Stimulated activated CD4-positive, alpha-beta T cell treated with anti-CD3 and anti-CD28 coated beads, Interleukin-1b, Interleukin-23, amount 100 ng/mL, for 4 hours (primary cell): ENCODE data around the gene AGBL4.

Source experiments
- DNase-seq, 2 donors: peaks; one replicate each; pipeline ENCODE4 v3.0.0-alpha.2; 2020; ENCODE audit warnings: low read depth in 2 of 2

AGBL4 gene

DNA sequence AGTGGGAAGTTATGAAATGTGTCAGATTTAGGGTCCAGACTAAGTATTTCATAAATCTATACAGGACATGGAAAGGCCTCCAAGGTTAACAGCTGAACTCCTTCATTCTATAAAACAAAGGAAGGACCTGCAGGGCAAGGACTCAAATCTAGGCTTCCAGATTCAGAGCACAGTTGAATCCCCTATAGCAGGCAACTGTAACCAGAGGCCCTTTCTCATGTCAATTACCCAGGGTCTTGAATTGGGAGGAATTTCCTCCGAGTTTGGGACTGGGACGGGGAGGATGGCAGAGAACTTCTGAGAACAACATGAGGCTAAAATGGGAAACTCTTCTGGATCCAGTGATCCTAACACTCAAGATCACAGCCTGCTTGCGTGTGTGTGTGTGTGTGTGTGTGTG, 1134.1 kb downstream of the AGBL4 start:
- no peak for DNase-seq

GRCh38 chr1:48889082-48889481, 1134.7 kb downstream of the AGBL4 start:
- no peak for DNase-seq

DNA sequence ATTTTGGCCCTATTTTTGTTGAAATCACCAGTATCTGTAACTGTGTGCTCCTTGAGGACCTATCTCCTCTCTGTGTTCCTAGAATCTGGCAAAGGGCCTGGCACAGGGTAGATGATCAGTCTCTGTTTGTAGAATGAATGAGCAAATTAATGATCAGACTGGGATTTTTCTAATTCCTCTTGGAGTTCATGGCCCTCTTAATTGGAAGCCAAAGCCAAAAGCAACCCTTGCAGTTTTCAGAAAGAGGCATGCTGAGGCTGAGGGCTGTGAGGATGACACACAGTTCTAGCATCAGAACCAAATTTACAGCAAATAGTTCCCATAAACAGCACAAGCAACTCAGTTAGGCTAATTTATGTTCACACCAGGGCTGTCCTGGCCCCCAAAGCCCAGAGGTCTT, 1136.0 kb downstream of the AGBL4 start:
- no peak for DNase-seq

- no peak for DNase-seq
Measured at GRCh38 chr1:48882020-48882419, 1141.7 kb downstream of the AGBL4 start.

- no peak for DNase-seq
Measured at GRCh38 chr1:48878191-48878940, 1145.4 kb downstream of the AGBL4 start.

- no peak for DNase-seq
Measured at GRCh38 chr1:48876330-48876785, 1147.4 kb downstream of the AGBL4 start.

DNA sequence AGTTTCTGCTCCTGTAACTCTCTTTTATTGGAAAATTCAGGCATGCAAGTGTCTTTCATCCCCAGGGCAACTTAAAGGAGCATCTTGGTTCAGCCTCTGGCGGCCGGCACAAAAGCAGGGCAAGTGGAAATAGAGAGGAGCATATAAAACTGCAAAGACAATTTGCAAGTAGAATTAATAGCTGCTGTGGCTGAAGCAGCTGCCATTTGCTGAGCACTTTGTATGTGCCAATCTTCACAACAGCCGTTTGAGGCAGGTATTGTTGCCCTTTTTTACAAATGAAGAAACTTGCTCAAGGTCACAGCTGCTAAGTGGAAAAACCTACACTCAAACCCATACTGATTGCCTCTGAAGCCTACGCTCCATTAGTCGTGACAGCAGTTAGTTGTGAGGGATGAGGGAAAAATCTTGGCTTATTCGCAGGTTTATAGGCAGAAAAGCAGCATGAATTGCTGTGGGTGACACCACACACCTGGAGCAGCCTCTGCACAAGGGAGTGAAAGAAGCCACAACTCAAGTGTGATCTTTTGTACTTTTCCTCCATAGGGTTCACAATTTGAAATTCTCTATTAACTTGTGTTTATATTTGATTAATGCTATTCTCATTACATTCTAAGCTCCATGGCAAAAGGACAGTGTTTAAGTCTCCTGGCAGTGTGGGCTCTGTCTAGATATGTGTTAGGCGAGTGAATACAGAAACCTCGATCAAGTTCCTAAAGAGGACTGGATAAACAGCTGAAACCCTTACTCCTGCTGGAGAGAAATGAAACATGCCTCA, 1148.0 kb downstream of the AGBL4 start:
- DNase-seq: no peak

DNA sequence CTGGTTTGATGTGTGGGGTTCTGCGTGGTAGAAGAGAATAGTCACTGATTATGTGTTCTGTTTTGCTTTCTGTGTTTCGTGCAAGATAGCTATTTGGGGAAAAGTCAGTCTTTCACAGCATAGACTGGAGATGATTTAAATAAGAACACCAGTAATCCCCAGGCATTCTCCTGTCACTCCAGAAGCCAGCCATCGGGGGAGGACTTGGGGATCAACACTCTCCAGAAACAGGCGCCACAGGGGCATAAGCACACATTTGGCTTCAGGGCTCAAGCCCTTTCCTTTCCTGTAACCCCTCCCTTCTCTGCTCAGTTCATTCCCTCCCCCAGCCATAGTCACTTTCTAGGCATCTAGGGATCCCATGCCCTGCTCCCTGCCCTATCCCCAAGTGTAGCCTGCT, 1149.8 kb downstream of the AGBL4 start:
- no peak for DNase-seq

DNA sequence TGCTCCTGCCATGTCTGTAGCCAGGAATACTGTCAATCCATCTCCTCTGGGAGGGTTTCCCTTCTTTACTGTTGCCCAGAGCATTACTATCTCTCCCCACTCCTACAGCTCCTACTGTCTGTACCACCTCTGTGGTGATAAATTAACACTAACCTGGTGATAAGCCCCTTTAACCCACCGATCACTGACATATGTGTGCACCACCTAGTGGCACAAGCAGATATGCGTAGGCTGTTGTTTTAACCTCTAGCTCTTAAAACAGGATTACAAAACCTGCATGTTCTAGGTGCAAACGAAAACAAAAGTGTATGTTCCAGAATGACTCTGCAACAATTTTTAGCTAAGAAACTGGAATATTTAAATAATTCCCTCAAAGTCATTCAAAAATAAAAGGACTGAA, 1153.2 kb downstream of the AGBL4 start:
- DNase-seq: no peak

DNA sequence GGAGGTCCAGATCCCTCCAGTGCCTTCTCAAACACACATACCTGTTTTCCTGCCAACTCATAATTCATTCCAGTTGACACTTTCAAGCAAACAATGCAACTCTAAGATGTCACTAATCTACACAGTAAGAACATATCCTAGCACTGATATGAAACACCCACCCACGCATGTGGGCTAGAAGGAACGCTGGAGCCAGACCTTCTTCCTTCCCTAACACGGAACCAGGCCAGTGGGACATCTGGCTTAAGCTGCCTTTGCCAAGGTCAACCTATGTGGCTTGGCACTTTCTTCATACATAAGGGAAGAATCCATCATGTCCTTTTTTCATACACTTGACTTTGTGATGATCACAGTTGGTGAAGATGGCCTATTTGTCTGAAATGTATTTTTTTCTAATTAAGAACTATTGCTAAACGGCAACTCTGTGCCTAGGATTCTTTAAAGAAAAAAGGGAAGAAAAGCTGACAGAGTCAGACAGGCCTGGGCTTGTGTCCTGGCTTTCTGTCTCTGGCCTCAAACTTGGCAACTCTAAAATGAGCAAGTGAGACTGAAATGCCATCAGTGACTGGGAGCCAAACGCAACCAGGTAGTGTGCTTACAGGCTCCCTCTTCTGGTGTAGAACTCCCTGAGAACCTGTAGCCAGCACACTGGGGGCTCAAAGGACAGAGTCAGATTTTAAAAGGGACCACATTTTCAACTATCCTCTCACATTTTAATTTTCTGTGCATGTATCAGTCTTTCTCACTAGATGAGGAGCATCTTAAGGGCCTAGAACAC, 1154.4 kb downstream of the AGBL4 start:
- no peak for DNase-seq

GRCh38 chr1:48864913-48865312, 1158.8 kb downstream of the AGBL4 start:
- DNase-seq: no peak

DNA sequence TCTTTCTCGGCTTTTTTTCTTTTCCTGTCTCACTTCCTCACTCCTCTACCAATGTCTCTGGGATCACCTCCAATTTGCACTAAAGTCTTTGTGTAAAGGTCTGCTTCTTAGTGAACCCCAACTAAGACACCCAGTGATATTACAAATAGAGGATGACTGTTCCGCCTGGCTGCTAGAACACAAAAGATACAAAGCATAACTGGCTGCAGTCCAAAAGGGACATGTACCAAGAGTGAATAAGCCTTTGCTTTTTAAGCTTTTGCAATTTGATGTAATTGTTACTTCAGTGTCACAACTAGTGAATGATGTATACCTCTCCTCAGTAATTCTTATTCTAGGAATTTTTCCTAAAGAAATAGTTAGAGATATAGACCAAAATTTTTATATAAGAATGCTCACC, 1164.3 kb downstream of the AGBL4 start:
- no peak for DNase-seq

DNA sequence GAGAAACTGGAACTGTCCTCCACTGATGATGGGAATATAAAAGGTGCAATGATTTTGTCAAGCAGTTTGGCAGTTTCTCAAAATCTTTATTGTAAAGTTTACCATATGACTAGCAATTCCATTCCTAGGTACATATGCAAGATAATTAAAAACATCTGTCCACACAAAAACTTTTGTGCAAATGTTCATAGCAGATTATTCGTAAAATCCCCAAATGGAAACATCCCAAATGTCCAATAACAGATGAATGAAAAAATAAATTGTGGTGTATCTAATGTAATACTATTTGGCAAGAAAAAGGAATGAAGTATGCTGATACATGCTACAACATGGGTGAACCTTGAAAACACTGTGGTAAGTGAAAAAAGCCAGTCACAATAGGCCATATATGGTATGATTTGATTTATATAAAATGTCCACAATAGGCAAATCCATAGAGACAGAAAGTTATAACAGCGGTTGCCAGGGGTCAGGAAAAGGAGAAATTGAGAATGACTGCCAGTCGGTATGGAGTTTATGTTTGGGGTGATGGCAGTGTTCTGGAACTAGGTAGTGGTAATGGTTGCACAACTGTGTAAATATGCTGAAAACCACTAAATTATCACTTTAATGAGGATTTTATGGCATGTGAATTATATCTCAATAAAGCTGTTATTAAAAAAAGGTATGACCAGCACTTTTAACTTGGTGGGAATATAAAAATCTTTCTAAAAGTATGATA, 1165.4 kb downstream of the AGBL4 start:
- DNase-seq: no peak

- DNase-seq: no peak
Measured at GRCh38 chr1:48853006-48853405, 1170.7 kb downstream of the AGBL4 start.

DNA sequence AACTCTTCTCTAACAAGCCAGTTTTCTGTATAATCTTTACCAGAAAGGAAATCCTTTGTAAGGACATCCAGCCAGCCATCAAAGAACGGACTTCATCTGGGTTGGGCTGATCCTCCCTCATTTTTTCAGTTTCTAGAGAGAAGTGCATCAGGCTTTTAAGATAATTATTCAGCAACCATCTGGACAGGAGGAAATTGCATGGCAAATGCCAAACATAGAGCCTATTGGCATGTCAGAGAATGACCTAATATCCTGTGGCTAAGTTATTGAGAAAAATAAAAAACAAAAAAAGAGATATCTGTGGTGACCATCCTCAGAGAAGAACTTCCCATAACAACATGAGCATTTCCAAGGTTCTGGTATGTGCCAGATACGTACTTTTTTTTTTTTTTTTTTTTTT, 1172.1 kb downstream of the AGBL4 start:
- no peak for DNase-seq

DNA sequence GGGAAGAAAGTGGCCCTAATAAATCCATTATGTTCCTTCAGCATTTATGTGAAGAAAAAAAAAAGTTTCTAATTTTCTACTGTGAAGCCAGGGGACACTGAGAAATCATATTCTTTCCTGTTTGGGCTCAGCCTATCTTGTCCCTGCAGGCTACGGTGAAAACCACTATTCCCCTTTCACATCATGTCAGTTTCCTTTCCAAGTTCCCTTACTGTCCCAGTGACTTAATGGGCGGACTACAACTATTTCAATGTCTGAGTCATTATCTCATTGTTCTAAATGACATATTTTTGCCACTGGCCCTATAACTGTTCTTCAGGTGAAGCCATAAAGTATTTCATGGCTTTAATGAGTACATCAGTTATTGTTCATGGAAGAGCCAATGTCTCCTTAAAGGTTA, 1175.7 kb downstream of the AGBL4 start:
- DNase-seq: no peak

- no peak for DNase-seq
Measured at GRCh38 chr1:48846441-48846840, 1177.3 kb downstream of the AGBL4 start.

DNA sequence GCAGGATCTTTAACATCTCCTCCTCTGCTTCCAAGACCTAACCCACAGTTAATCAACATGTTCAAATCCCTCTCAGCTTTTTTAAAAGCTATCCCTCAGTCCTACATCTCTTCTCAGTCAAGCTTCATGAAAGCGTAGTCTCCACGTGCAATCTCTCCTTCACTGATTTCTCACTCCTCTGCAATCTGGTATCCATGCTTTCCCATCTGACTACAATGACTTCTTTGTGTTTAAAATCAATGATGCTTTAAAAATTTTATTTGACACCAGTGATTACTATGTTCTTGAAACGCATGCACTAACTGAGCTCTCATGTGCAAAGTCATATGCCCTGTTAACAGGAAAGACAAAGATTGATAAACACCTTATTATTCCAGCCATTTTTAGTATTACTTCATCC, 1179.6 kb downstream of the AGBL4 start:
- no peak for DNase-seq

GRCh38 chr1:48841966-48842365, 1181.8 kb downstream of the AGBL4 start:
- no peak for DNase-seq

DNA sequence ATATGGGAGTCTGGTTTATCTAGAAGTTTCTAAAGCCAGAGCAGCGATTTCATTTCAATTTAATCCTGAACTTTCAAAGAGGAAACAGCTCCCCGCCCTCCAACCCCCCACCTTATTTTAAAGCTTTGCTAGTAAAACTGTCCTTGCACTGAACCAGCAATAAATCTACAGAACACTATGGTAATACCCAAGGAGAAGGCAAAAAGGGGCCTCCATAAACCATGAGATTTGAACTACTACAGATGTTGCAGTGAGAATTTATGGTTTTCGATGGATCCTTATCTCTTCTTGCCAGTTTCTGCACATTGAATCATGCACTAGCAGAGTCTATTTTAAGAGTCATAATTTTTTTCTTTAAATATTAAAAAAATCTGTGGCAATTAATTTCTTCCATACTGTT, 1182.3 kb downstream of the AGBL4 start:
- DNase-seq: no peak

DNA sequence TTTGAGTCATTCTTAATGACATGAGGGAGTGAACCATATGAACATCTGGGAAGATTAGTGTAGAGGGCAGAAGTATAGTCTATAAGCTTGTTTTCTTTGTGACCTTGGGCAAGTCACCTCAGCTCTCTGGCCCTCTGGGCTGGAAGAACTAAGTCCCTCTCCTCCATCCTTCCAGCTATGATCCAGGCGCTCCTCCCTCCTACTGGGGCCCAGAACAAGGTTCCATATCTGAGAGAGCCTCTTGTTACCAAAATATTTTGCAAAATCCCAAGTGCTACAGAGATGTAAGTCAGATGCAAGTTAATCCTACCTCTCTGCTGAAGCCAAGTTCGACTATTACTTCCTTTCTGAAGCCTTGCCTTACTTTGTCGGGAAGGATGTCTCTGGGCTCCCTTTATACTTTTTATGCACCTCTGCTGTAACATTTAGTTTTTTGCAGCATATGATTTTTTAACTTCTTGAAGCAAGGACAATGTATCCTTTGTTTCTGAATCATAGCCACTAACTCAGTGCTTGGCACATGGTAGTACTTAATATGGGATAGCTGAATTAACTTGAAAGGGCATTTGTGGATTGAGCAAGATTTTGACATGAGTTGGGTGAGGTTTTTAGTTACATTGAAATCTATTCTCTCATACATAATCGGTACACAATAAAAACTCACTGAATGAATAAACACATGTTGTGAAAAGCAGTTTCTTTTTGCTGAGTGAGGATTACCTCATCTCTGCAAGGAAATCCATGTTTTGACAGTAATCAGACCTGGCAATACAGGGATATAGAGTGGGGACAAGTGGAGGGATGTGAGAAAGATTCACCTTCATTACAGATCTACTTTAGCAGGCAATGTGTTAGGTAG, 1192.4 kb downstream of the AGBL4 start:
- DNase-seq: no peak
